Retinal pigment epithelial cell (primary cell): ENCODE data around the gene PICK1.
A peak's percentile ranks its signal among the peaks of the same experiment; 100 is the strongest.

Source experiments
- DNase-seq: peaks from one replicate; pipeline ENCODE4 v3.0.0-alpha.2; 2010; ENCODE audit warnings: low read depth
- H3K4me3 ChIP-seq: 2 replicates; pipeline ENCODE4 v1.5.1; 2011; ENCODE audit warnings: mild to moderate bottlenecking, low read length, control low read depth, moderate library complexity
- TF ChIP-seq, protein P1 (sequence below): conservative IDR thresholded peaks from 2 replicates; pipeline ENCODE4 v1.5.1; 2011; ENCODE audit warnings: low read depth, low read length, control low read depth, inconsistent platforms

PICK1 gene

DNA sequence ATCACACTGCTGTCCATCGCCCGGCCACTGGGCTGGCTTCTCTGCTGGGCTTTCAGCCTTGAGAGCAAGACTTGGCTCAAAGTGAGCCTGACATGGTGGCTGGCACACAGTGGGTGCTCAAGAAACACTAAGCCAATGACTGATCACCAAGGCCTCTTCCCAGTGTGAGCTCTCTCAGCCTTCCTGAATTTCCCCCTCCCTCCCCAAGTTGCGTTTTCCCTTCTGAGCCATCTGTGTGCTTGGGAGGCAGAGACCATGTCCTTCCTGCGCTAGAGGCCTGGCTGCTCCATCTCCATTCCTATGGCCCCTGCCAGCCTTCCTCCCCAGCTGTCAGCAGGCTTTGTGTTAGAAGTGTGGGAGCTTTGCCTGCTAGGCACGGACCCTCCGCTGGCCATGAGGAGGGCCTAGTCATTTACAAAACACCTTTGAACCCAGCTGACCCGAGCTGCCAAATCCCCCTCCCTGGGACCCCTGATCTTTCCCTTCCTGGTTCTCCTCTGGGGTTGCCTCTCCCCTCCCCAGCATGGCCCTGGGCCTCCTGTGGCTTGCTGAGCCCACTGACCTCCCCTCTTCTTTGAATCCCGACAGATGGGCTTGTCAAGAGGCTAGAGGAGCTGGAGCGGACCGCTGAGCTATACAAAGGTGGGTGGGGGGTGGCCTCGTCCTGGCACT, 13.2 kb downstream of the PICK1 start:
- DNase-seq: no peak
- H3K4me3 ChIP-seq: no peak overlapping the region
- TF ChIP-seq, protein P1, sequence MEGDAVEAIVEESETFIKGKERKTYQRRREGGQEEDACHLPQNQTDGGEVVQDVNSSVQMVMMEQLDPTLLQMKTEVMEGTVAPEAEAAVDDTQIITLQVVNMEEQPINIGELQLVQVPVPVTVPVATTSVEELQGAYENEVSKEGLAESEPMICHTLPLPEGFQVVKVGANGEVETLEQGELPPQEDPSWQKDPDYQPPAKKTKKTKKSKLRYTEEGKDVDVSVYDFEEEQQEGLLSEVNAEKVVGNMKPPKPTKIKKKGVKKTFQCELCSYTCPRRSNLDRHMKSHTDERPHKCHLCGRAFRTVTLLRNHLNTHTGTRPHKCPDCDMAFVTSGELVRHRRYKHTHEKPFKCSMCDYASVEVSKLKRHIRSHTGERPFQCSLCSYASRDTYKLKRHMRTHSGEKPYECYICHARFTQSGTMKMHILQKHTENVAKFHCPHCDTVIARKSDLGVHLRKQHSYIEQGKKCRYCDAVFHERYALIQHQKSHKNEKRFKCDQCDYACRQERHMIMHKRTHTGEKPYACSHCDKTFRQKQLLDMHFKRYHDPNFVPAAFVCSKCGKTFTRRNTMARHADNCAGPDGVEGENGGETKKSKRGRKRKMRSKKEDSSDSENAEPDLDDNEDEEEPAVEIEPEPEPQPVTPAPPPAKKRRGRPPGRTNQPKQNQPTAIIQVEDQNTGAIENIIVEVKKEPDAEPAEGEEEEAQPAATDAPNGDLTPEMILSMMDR: no peak

DNA sequence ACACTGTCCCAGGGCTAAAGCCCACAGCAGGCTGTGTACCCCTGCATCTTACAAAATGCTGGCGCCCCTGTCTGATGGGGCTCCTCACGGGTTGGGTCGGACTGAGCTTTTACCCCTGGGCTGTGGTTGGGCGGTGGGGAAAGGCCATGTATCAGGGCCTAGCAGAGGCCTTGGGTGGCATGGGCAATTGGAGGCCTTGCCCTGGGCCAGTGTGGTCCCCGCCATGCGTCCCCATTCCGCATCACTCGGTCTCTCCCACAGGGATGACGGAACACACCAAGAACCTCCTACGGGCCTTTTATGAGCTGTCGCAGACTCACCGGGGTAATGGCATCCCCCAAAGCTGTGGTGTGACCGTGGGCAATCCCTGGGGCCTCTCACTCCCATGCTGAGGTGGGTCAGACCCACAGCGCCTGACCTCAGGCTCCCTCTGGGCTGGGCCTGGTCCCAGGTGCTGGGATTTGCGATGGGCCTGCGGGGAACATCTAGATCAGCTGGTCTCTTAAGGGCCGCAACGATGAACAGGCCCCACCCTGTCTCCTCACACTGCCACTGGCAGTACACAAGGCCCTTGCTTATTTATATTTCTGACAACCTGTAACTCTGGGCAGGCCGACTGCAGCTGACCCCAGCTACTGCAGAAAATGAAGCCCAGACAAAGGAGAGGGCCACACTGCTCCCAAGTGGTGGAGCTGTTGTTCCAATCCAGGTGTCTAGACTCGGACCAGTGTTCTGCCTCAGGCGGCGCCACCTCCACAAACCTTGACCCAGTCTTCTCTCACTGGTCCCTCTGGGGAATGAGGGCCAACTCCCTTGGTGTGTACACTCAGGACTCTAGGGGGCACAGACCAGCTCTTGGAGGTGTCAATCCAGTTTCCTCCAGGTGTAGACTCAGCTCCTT, 14.5 kb downstream of the PICK1 start:
- DNase-seq: no peak
- H3K4me3 ChIP-seq: no peak overlapping the region
- TF ChIP-seq, protein P1: no peak

DNA sequence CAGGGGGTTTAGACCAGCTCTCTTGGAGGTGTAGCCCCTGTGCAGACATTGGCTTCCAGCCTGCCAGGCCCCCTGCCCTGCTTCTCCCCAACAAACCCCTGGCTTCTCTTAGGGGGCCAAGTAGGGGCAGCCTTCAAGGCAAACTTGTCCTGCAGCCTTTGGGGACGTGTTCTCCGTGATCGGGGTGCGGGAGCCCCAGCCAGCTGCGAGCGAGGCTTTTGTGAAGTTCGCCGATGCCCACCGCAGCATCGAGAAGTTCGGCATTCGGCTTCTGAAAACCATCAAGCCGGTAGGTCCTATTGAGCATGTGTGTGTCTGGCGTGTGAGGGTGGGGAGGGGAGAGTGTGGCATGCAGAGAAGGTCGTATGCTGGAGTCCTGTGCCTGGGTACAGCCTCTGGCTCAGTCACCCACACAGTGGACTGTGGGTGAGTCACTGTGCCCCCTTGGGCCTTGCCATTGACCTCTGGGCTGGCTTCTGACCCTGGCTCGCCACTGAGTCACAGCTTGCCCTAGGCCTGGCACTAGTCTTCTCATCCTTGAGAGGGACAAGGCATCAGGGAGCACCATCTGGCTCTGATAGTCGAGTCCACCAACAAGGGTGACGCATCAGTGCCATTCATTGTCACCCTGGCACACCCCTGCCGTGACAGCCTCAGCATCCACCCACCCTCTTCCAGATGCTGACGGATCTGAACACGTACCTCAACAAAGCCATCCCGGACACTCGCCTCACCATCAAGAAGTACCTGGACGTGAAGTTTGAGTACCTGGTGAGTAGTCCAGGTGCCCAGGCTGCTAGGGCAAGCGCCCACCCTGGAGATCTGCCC, 15.3 kb downstream of the PICK1 start:
- H3K4me3 ChIP-seq: no peak overlapping the region
- no peak for DNase-seq
- TF ChIP-seq, protein P1: no peak

DNA sequence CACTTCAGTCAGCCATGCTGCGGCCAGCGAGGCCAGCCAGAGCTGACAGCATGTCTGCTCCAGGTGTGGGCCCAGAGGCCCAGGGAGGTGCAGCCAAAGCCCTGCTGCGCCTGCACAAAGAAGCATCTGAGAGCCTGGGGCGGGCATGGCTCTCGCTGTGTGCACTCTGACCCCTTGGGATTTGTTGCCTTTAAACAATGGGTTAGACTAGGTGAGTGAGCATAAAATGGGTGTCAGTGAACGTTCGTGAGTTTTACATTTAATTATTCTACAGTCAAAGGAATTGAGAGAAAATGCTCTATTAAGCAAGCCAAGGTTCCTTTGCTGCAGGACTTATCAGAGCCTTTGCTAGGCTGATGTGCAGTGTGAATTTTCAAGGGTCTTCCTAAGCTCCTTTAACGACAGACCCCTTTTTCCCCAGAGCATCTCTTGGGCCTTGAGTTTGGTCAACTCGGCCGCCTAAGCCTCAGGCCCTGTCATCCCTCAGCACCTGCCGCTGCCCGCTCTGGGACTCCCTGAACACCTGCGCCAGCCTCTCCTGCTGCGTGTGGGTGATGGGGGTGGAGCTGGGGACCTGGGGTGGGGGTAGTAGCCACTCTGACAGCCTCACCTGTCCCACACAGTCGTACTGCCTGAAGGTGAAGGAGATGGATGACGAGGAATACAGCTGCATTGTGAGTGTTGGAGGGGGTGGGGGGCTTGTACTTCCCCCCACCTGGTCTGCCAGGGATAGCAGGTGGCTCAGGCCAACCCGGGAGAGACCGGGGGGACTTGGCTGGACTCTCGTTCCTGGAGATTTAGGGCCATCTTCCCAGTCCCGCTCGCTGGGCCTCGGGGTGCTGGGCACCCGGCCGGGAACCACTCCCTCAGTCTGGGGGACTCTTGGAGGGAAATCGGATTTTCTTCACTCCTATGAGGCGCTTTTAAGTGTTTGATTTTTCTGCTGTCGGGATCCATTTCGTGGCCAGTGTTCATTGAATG, 16.2 kb downstream of the PICK1 start:
- TF ChIP-seq, protein P1: no peak
- no peak overlapping the region for H3K4me3 ChIP-seq
- no peak for DNase-seq

DNA sequence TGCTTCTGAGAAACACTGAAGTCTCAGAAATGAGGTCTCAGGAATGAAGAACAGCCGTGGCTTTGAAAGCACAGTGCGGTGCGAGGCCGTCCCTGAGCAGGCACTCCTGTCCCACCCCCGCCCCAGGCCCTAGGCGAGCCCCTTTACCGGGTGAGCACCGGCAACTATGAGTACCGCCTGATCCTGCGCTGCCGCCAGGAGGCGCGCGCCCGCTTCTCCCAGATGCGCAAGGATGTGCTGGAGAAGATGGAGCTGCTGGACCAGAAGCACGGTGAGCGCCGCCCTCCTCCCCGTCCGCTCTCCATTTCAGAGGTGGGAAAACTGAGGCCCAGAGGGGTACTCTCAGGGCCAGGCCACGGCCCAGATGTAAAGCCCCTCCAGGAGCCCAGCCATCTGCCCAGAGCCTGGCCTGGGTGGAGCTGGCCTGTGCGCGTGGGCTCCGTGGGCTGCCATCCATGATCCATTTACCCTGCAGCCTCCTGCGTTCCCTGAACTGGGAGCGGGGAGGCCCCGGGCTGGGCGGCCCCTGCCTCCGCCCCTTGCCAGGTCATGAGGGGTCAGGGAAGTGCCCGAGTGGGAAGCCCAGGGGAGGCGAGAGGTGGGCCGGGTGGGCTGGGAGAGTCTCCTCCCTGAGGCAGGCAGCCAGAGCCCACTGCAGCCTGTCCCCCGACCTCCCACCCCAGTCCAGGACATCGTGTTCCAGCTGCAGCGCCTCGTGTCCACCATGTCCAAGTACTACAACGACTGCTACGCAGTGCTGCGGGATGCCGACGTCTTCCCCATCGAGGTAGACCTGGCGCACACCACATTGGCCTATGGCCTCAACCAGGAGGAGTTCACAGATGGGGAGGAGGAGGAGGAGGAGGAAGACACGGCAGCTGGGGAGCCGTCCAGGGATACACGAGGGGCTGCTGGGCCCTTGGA, 17.2 kb downstream of the PICK1 start:
- no peak for DNase-seq
- H3K4me3 ChIP-seq: no peak overlapping the region
- TF ChIP-seq, protein P1: peak; percentile 68
